AG04450 (cell line): ENCODE measurements around the gene RSPO4. TPM values are rescaled to one million over a fixed set of nuclear protein-coding genes. Genes with fewer than 3 reads are reported as not detected.

ENCODE experiments used
- CTCF ChIA-PET: fragments of 300-600, 350-600 bp; formaldehyde crosslinking; extraction: SDS; loops from one replicate; lab custom pipeline; 2022; ENCODE audit warnings: antibody characterized with exemption, inconsistent platforms; lab: Charles Lee
- POLR2A ChIA-PET: fragments of 350-600 bp; formaldehyde crosslinking; extraction: SDS; loops from one replicate; lab custom pipeline; 2021; ENCODE audit warnings: antibody characterized with exemption, inconsistent platforms; lab: Yijun Ruan, JAX
- DNase-seq: peaks from one replicate; pipeline ENCODE4 v3.0.0-alpha.2; 2011; ENCODE audit warnings: low read depth, low spot score
- H3K27ac ChIP-seq: one replicate; pipeline ENCODE4 v1.5.1; 2012; ENCODE audit warnings: low read depth, low read length, control low read depth
- H3K27me3 ChIP-seq: one replicate; pipeline ENCODE4 v1.6.0; 2012; ENCODE audit warnings: low read length; ENCODE audit not compliant: control insufficient read depth, insufficient read depth
- H3K4me3 ChIP-seq: 2 replicates; pipeline ENCODE4 v1.5.1; 2011; ENCODE audit warnings: mild to moderate bottlenecking, low read depth, low read length, control low read depth
- H3K9me3 ChIP-seq: 2 replicates; pipeline ENCODE4 v1.5.1; 2012; ENCODE audit warnings: low read length; ENCODE audit not compliant: control insufficient read depth, insufficient read depth
- CTCF ChIP-seq: IDR thresholded peaks from 2 replicates; pipeline ENCODE4 v1.5.1; 2011; ENCODE audit warnings: low read depth, low read length, control low read depth, inconsistent platforms
- polyA plus RNA-seq: library from polyadenylated mRNA; depleted of rRNA; stranded (reverse); fragments of >200 nt; gene quantifications from 2 replicates; pipeline ENCODE4 v1.2.3, GENCODE V29; 2011

RSPO4 gene
- polyA plus RNA-seq, 1 experiment, result not detected

- ChIA-PET POLR2A (no interaction called here), CTCF (no interaction called here)
- Histone ChIP-seq H3K4me3 (no peak overlapping the region), H3K27ac (no peak overlapping the region), H3K27me3 (no peaks in the 10 kb centered on the region), H3K9me3 (no peaks in the 10 kb centered on the region)
- DNase-seq, result no peak
- no peak for TF ChIP-seq CTCF
Measured at GRCh38 chr20:1022871-1023270, 20.8 kb upstream of the RSPO4 start.

- ChIA-PET POLR2A (no interaction called here), CTCF (no interaction called here)
- no peak for DNase-seq
- H3K27me3 ChIP-seq, result no peaks in the 10 kb centered on the region
- no peak overlapping the region for H3K4me3 ChIP-seq
- TF ChIP-seq CTCF, result no peak
- no peaks in the 10 kb centered on the region for H3K9me3 ChIP-seq
- no peak overlapping the region for H3K27ac ChIP-seq
Measured at GRCh38 chr20:1020614-1021013, 18.5 kb upstream of the RSPO4 start.

DNA sequence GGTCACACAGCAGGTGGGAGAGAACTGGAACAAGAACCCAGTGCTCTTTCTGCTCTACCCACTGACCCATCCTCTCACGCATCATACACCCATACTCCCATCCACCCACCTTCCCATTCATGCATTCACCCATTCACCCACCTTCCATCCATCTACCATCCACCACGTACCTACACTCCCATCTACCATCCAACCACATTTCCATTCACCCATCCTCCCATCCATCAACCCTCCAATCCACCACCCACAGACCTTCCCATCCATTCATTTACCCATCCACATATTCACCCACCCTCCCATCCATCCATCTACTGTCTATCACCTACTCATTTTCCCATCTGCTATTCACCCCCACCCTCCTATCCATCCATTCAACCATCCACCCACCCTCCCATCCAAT is 17.2 kb upstream of the RSPO4 start:
- ChIA-PET POLR2A (no interaction called here), CTCF (no interaction called here)
- no peak overlapping the region for H3K27ac ChIP-seq
- DNase-seq, result no peak
- no peaks in the 10 kb centered on the region for H3K9me3 ChIP-seq
- no peak for TF ChIP-seq CTCF
- H3K27me3 ChIP-seq, result no peaks in the 10 kb centered on the region
- H3K4me3 ChIP-seq, result no peak overlapping the region

DNA sequence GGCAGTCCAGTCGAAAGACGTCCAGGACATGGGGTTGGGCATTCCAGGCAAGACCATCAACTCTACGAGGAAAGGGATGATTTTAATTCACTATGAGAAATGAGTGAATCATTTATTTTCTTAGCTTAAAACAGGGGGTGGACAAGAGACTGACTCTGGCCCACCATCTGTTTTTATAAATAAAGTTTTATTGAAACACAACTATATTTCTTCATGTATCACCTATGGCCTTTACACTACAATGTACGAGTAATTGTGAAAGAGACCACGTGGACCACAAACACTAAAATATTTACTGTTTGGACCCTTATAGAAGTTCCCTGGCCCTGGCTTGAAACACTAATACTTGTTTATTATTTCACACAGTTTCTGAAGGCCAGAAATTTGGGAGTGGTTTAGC is 15.6 kb upstream of the RSPO4 start:
- H3K27me3 ChIP-seq, result no peaks in the 10 kb centered on the region
- ChIA-PET POLR2A (no interaction called here), CTCF (interaction anchor here (1.1 kb wide), 1 partner anchor 196 kb away, joined by 3 read pairs; no protein-coding TSS in a partner anchor)
- no peaks in the 10 kb centered on the region for H3K9me3 ChIP-seq
- no peak overlapping the region for H3K27ac ChIP-seq
- no peak for TF ChIP-seq CTCF
- H3K4me3 ChIP-seq, result no peak overlapping the region
- no peak for DNase-seq

DNA sequence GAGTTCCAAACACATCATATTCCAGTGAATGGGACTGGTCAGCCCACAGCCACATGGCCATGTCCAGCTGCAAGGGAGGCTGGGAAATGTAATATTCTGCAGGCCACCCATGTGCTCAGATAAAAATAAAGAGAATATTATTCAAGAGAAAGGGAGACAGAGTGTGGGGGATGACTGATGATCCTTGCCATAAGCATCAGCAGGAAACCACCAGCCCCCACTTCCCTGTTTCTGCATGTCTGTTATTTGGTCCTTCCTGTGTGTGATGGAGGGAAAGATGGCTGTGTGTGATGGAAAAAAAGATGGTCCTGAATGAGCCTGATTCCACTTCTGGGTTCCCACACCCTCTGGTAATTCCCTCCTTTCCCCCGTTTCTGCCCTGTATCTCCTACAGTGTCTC is 13.1 kb upstream of the RSPO4 start:
- no peaks in the 10 kb centered on the region for H3K9me3 ChIP-seq
- H3K27me3 ChIP-seq, result no peaks in the 10 kb centered on the region
- CTCF ChIA-PET, result no interaction called here
- TF ChIP-seq CTCF, result no peak
- H3K4me3 ChIP-seq, result no peak overlapping the region
- POLR2A ChIA-PET, result no interaction called here
- DNase-seq, result no peak
- no peak overlapping the region for H3K27ac ChIP-seq
